HepG2 (cell line): Measurements from ENCODE around the gene MPO. TPM values are rescaled to one million over a fixed set of nuclear protein-coding genes. Genes with fewer than 3 reads are reported as not detected.

ENCODE experiments used
- BRCA1 ChIP-seq: sonication (generic); formaldehyde crosslinking; IDR thresholded peaks from 2 replicates; pipeline ENCODE4 v1.4.0; 2020; ENCODE audit warnings: missing genetic modification reagents
- HOXA5 ChIP-seq: sonication (generic); formaldehyde crosslinking; IDR thresholded peaks from 2 replicates; pipeline ENCODE4 v1.4.0; 2020; ENCODE audit warnings: missing genetic modification reagents
- PRMT3 ChIP-seq: sonication (generic); formaldehyde crosslinking; IDR thresholded peaks from 2 replicates; pipeline ENCODE4 v1.8.1; 2022; ENCODE audit warnings: low read depth, mild to moderate bottlenecking, moderate library complexity, missing genetic modification reagents, borderline replicate concordance
- PTBP1 ChIP-seq: fragments of 200-400 bp; formaldehyde crosslinking; IDR thresholded peaks from 2 replicates; pipeline ENCODE4 v1.6.1; 2018; ENCODE audit warnings: low read length, low read depth; ENCODE audit not compliant: poor library complexity, severe bottlenecking
- RBM39 ChIP-seq: fragments of 200-400 bp; formaldehyde crosslinking; IDR thresholded peaks from one replicate; pipeline ENCODE4 v1.6.1; 2018; ENCODE audit warnings: antibody characterized with exemption, mild to moderate bottlenecking, low read depth, low read length; ENCODE audit not compliant: poor library complexity, severe bottlenecking
- RXRB ChIP-seq: IDR thresholded peaks from 2 replicates; pipeline ENCODE4 v1.6.1; 2016; ENCODE audit warnings: borderline replicate concordance, missing genetic modification reagents, missing compliant biosample characterization
- ZBTB7A ChIP-seq: sonication (generic); formaldehyde crosslinking; IDR thresholded peaks from 2 replicates; pipeline ENCODE4 v1.8.0; 2022; ENCODE audit warnings: mild to moderate bottlenecking, missing genetic modification reagents
- ZNF441 ChIP-seq: sonication (generic); formaldehyde crosslinking; IDR thresholded peaks from 2 replicates; pipeline ENCODE4 v1.7.0; 2021; ENCODE audit warnings: missing genetic modification reagents, borderline replicate concordance
- ZNF546 ChIP-seq: sonication (generic); formaldehyde crosslinking; conservative IDR thresholded peaks from 2 replicates; pipeline ENCODE4 v1.8.1; 2023; ENCODE audit warnings: mild to moderate bottlenecking, missing genetic modification reagents
- ZNF558 ChIP-seq: sonication (generic); formaldehyde crosslinking; IDR thresholded peaks from 2 replicates; pipeline ENCODE4 v1.9.0; 2022; ENCODE audit warnings: mild to moderate bottlenecking, missing genetic modification reagents, borderline replicate concordance
- ZNF562 ChIP-seq: sonication (generic); formaldehyde crosslinking; IDR thresholded peaks from 2 replicates; pipeline ENCODE4 v1.8.0; 2022; ENCODE audit warnings: missing genetic modification reagents, borderline replicate concordance
- ZNF570 ChIP-seq: sonication (generic); formaldehyde crosslinking; IDR thresholded peaks from 2 replicates; pipeline ENCODE4 v1.4.0; 2020; ENCODE audit warnings: mild to moderate bottlenecking, missing genetic modification reagents, borderline replicate concordance
- polyA plus RNA-seq, 8 experiments: library from polyadenylated mRNA; depleted of rRNA in 3 of 8; stranded (reverse) in 7 of 8; unstranded in 1 of 8; fragments of >200 nt; fragmentation: Illumina TruSeq in 4 of 8; extraction: Trizol in 4 of 8; gene quantifications; 2 replicates each; pipeline versions ENCODE4 v1.2.1 to v1.2.3, GENCODE V29; 2011 to 2016; ENCODE audit warnings: low read depth in 4 of 8, missing spikeins in 1 of 8, mixed read lengths in 1 of 8; ENCODE audit not compliant: insufficient read depth in 1 of 8
- total RNA-seq, 5 experiments: library from RNA; depleted of rRNA; stranded (reverse); fragments of >200 nt; fragmentation: Illumina TruSeq; extraction: Trizol; gene quantifications; 2 replicates each; pipeline ENCODE4 v1.2.3, GENCODE V29; 2016; ENCODE audit warnings: low read depth in 1 of 5
- TF ChIP-seq, protein P1 (sequence below): sonication (generic); formaldehyde crosslinking; IDR thresholded peaks from 2 replicates; pipeline ENCODE4 v1.4.0; 2020; ENCODE audit warnings: missing genetic modification reagents, borderline replicate concordance
- TF ChIP-seq, protein P2 (sequence below): sonication (generic); formaldehyde crosslinking; IDR thresholded peaks from 2 replicates; pipeline ENCODE4 v1.8.0; 2022; ENCODE audit warnings: mild to moderate bottlenecking, missing genetic modification reagents, borderline replicate concordance
- TF ChIP-seq, protein P3 (sequence below): sonication (generic); formaldehyde crosslinking; IDR thresholded peaks from 2 replicates; pipeline ENCODE4 v1.8.0; 2023; ENCODE audit warnings: mild to moderate bottlenecking, missing genetic modification reagents
- TF ChIP-seq, protein P4 (sequence below): sonication (generic); formaldehyde crosslinking; conservative IDR thresholded peaks from 2 replicates; pipeline ENCODE4 v1.4.0; 2020; ENCODE audit warnings: missing genetic modification reagents
- TF ChIP-seq, protein P5 (sequence below): sonication (generic); formaldehyde crosslinking; IDR thresholded peaks from 2 replicates; pipeline ENCODE4 v1.5.0; 2020; ENCODE audit warnings: missing genetic modification reagents
- TF ChIP-seq, protein P6 (sequence below): sonication (generic); formaldehyde crosslinking; IDR thresholded peaks from 2 replicates; pipeline ENCODE4 v1.8.1; 2023; ENCODE audit warnings: mild to moderate bottlenecking, inconsistent platforms, moderate library complexity, missing genetic modification reagents, borderline replicate concordance

The MPO gene
- total and polyA plus RNA-seq, 2 of the 13 experiments (the other 11 are each of a cell fraction or from before 2014, with no cell fraction given): not detected

DNA sequence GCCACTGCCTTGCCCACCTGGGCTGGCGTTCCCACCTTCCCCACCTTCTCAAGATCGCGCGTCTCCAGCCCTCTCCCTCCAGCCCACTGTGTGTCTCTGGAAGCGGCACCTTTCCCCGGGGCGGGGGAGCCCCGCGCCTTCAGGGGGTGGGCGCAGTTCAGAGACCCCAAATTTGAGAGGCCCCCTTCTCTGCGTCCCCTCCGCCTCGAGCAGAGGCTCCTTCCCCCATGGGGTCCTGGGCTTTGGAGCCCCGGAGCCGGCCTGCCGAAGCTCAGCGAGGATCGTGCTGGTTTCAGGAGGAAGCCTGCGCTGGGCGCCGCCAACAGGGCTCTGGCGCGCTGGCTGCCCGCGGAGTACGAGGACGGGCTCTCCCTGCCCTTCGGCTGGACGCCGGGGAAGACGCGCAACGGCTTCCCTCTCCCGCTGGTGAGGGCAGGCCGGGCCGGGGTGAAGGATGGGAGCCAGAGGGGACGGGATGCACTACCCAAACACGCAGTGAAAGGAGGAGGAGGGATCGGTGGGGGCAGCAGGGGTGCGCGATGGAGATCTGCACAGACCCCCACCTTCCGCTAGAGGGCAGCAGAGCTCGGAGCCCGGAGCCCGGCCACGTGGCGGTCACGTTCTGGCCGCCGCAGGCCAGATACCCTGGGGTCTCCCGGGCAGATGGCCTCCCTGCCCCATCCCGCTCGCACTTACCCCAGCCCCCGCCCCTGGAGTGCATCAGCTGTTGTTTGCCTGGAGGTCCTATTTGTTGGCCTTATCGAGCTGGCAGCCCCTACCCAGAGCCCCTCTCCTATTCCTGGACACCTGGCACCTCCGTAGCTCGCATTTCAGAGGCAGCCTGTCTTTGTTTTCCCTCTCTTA is 31.2 kb downstream of the MPO start (continued):
- TF ChIP-seq, protein P1, sequence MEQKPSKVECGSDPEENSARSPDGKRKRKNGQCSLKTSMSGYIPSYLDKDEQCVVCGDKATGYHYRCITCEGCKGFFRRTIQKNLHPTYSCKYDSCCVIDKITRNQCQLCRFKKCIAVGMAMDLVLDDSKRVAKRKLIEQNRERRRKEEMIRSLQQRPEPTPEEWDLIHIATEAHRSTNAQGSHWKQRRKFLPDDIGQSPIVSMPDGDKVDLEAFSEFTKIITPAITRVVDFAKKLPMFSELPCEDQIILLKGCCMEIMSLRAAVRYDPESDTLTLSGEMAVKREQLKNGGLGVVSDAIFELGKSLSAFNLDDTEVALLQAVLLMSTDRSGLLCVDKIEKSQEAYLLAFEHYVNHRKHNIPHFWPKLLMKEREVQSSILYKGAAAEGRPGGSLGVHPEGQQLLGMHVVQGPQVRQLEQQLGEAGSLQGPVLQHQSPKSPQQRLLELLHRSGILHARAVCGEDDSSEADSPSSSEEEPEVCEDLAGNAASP: peak; percentile 57; the same call in 1 of the 2 replicates
- 0 out of 2 replicates have a peak, but pooled peaks have one; percentile 72 for TF ChIP-seq HOXA5 (CRISPR knock-in tag)
- TF ChIP-seq PRMT3: peak; percentile 58; the same call in 1 of the 2 replicates
- peak; percentile 18 for TF ChIP-seq RBM39
- TF ChIP-seq, protein P2, sequence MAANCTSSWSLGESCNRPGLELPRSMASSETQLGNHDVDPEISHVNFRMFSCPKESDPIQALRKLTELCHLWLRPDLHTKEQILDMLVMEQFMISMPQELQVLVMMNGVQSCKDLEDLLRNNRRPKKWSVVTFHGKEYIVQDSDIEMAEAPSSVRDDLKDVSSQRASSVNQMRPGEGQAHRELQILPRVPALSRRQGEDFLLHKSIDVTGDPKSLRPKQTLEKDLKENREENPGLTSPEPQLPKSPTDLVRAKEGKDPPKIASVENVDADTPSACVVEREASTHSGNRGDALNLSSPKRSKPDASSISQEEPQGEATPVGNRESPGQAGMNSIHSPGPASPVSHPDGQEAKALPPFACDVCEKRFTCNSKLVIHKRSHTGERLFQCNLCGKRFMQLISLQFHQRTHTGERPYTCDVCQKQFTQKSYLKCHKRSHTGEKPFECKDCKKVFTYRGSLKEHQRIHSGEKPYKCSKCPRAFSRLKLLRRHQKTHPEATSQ (CRISPR knock-in tag): peak; percentile 79; the same call in 1 of the 2 replicates
- TF ChIP-seq, protein P3, sequence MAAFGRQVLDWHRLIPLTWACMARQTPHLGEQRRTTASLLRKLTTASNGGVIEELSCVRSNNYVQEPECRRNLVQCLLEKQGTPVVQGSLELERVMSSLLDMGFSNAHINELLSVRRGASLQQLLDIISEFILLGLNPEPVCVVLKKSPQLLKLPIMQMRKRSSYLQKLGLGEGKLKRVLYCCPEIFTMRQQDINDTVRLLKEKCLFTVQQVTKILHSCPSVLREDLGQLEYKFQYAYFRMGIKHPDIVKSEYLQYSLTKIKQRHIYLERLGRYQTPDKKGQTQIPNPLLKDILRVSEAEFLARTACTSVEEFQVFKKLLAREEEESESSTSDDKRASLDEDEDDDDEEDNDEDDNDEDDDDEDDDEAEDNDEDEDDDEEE: no peak
- TF ChIP-seq, protein P4, sequence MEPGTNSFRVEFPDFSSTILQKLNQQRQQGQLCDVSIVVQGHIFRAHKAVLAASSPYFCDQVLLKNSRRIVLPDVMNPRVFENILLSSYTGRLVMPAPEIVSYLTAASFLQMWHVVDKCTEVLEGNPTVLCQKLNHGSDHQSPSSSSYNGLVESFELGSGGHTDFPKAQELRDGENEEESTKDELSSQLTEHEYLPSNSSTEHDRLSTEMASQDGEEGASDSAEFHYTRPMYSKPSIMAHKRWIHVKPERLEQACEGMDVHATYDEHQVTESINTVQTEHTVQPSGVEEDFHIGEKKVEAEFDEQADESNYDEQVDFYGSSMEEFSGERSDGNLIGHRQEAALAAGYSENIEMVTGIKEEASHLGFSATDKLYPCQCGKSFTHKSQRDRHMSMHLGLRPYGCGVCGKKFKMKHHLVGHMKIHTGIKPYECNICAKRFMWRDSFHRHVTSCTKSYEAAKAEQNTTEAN (CRISPR knock-in tag): peak; percentile 88
- 0 out of 2 replicates have a peak, but pooled peaks have one; percentile 48 for TF ChIP-seq ZNF546 (CRISPR knock-in tag)
- TF ChIP-seq, protein P5, sequence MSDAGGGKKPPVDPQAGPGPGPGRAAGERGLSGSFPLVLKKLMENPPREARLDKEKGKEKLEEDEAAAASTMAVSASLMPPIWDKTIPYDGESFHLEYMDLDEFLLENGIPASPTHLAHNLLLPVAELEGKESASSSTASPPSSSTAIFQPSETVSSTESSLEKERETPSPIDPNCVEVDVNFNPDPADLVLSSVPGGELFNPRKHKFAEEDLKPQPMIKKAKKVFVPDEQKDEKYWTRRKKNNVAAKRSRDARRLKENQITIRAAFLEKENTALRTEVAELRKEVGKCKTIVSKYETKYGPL: no peak
- TF ChIP-seq, protein P6, sequence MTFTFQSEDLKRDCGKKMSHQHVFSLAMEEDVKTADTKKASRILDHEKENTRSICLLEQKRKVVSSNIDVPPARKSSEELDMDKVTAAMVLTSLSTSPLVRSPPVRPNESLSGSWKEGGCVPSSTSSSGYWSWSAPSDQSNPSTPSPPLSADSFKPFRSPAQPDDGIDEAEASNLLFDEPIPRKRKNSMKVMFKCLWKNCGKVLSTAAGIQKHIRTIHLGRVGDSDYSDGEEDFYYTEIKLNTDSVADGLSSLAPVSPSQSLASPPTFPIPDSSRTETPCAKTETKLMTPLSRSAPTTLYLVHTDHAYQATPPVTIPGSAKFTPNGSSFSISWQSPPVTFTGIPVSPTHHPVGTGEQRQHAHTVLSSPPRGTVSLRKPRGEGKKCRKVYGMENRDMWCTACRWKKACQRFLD (CRISPR knock-in tag): peak; percentile 73
- TF ChIP-seq ZNF558 (CRISPR knock-in tag): peak; percentile 90; the same call in 1 of the 2 replicates
- TF ChIP-seq ZBTB7A (CRISPR knock-in tag): peak; percentile 59; the same call in 1 of the 2 replicates
- peak; percentile 44; the same call in 1 of the 2 replicates for TF ChIP-seq RXRB (CRISPR knock-in tag)
- peak; percentile 47 for TF ChIP-seq PTBP1
- no peak for TF ChIP-seq ZNF441
- TF ChIP-seq ZNF562: peak; percentile 93; the same call in 1 of the 2 replicates
- TF ChIP-seq ZNF570: 0 out of 2 replicates have a peak, but pooled peaks have one; percentile 66
- TF ChIP-seq BRCA1 (CRISPR knock-in tag): 0 out of 2 replicates have a peak, but pooled peaks have one; percentile 63
